H1 (cell line): ENCODE data around the gene SNRNP200. TPM values are rescaled to one million over a fixed set of nuclear protein-coding genes. Genes with fewer than 3 reads are reported as not detected.

Source experiments
- CTCF ChIA-PET: fragments of 300-600 bp; sonication (Branson Sonifier 250); formaldehyde crosslinking; loops from one replicate; lab custom pipeline; 2021; ENCODE audit not compliant: partially characterized antibody; lab: Charles Lee
- POLR2A ChIA-PET: fragments of 300-600 bp; sonication (Branson Sonifier 250); formaldehyde crosslinking; loops from one replicate; lab custom pipeline; 2021; ENCODE audit warnings: inconsistent platforms; ENCODE audit not compliant: partially characterized antibody; lab: Charles Lee
- DNase-seq, 2 experiments: peaks; one replicate each; pipeline versions ENCODE4 v3.0.0 to v3.0.0-alpha.2; 2010 to 2022; ENCODE audit warnings: low spot score in 2 of 2, low read depth in 1 of 2, mixed read lengths in 1 of 2
- FAIRE-seq: peaks from 2 replicates; lab custom pipeline; 2011; peaks lifted over from hg19 to GRCh38; lab: Jason Lieb, UNC
- H2AFZ ChIP-seq: 2 replicates; pipeline ENCODE4 v1.8.1; 2012; ENCODE audit warnings: low read length, inconsistent platforms
- H2AK5ac ChIP-seq: 2 replicates; pipeline ENCODE4 v1.6.1; 2013; ENCODE audit warnings: low read depth, low read length
- H2BK120ac ChIP-seq: replicated peaks from 2 replicates; pipeline ENCODE3; 2013; ENCODE audit warnings: low read depth, low read length, inconsistent platforms
- H2BK12ac ChIP-seq: 2 replicates; pipeline ENCODE4 v1.6.1; 2013; ENCODE audit warnings: low read depth, low read length
- H2BK15ac ChIP-seq: 2 replicates; pipeline ENCODE4 v1.6.1; 2013; ENCODE audit warnings: low read length
- H2BK20ac ChIP-seq: 2 replicates; pipeline ENCODE4 v1.6.1; 2013; ENCODE audit warnings: low read length
- H2BK5ac ChIP-seq: 2 replicates; pipeline ENCODE4 v1.6.1; 2013; ENCODE audit warnings: low read depth, low read length
- H3K14ac ChIP-seq: 2 replicates; pipeline ENCODE4 v1.6.1; 2013; ENCODE audit warnings: inconsistent platforms; ENCODE audit not compliant: insufficient read length
- H3K18ac ChIP-seq: 2 replicates; pipeline ENCODE4 v1.6.1; 2013; ENCODE audit warnings: low read length; ENCODE audit errors: extremely low read depth
- H3K23ac ChIP-seq: 2 replicates; pipeline ENCODE4 v1.6.1; 2013; ENCODE audit warnings: inconsistent platforms; ENCODE audit not compliant: insufficient read length
- H3K23me2 ChIP-seq: 2 replicates; pipeline ENCODE4 v1.6.1; 2013; ENCODE audit warnings: low read depth, low read length
- H3K27ac ChIP-seq: 2 replicates; pipeline ENCODE4 v1.6.1; 2011; ENCODE audit warnings: low read depth, low read length, inconsistent platforms
- H3K27me3 ChIP-seq, 4 experiments: replicated peaks in 1 of 4; 1 replicate in 1 of 4; 2 replicates in 3 of 4; pipeline versions ENCODE4 v1.6.1 to v1.8.1; 2011 to 2013; ENCODE audit warnings: low read length in 3 of 4, mild to moderate bottlenecking in 3 of 4, inconsistent platforms in 2 of 4, mixed read lengths in 2 of 4, moderate library complexity in 1 of 4; ENCODE audit not compliant: control insufficient read depth in 3 of 4, insufficient read depth in 3 of 4; ENCODE audit errors: extremely low read depth in 1 of 4
- H3K36me3 ChIP-seq, 4 experiments: 2 replicates each; pipeline versions ENCODE4 v1.6.1 to v1.8.1; 2011 to 2013; ENCODE audit warnings: mild to moderate bottlenecking in 4 of 4, low read length in 3 of 4, moderate library complexity in 2 of 4, control low read depth in 1 of 4, inconsistent platforms in 1 of 4; ENCODE audit not compliant: insufficient read depth in 4 of 4, control insufficient read depth in 2 of 4
- H3K4ac ChIP-seq: replicated peaks from 2 replicates; pipeline ENCODE3; 2013; ENCODE audit warnings: low read length, low read depth, mixed read lengths, inconsistent platforms; ENCODE audit not compliant: insufficient read length
- H3K4me1 ChIP-seq, 4 experiments: replicated peaks in 1 of 4; 1 replicate in 1 of 4; 2 replicates in 3 of 4; pipeline versions ENCODE4 v1.6.1 to v1.8.1; 2011 to 2013; ENCODE audit warnings: low read length in 3 of 4, inconsistent platforms in 2 of 4, mixed read lengths in 1 of 4; ENCODE audit not compliant: insufficient read depth in 4 of 4, control insufficient read depth in 3 of 4
- H3K4me2 ChIP-seq, 2 experiments: 2 replicates each; pipeline versions ENCODE4 v1.6.1 to v1.8.1; 2011 to 2013; ENCODE audit warnings: low read depth in 2 of 2, low read length in 2 of 2, control low read depth in 1 of 2, inconsistent platforms in 1 of 2, mild to moderate bottlenecking in 1 of 2; ENCODE audit not compliant: insufficient read depth in 1 of 2
- H3K4me3 ChIP-seq, 4 experiments: fragments of 200-600, 300-600 bp in 1 of 4; sonication (generic), shearing (Covaris generic), sonication (Bioruptor Twin) in 1 of 4; 2 replicates each; pipeline versions ENCODE4 v1.5.1 to v1.8.1; 2011 to 2016; ENCODE audit warnings: low read length in 4 of 4, low read depth in 3 of 4, control low read depth in 2 of 4, inconsistent platforms in 2 of 4, mild to moderate bottlenecking in 2 of 4, mixed read lengths in 1 of 4, moderate library complexity in 1 of 4; ENCODE audit not compliant: insufficient read depth in 2 of 4; ENCODE audit errors: extremely low read depth in 1 of 4
- H3K56ac ChIP-seq: replicated peaks from 2 replicates; pipeline ENCODE3; 2013; ENCODE audit warnings: low read depth, mild to moderate bottlenecking, mixed read lengths, low read length, inconsistent platforms; ENCODE audit not compliant: insufficient read length
- H3K79me1 ChIP-seq: 2 replicates; pipeline ENCODE4 v1.6.1; 2013; ENCODE audit warnings: low read depth, low read length, control low read depth
- H3K79me2 ChIP-seq, 2 experiments: 2 replicates each; pipeline versions ENCODE4 v1.6.1 to v1.8.1; 2012 to 2013; ENCODE audit warnings: low read length in 2 of 2, mild to moderate bottlenecking in 2 of 2, inconsistent platforms in 1 of 2; ENCODE audit not compliant: insufficient read depth in 2 of 2, control insufficient read depth in 1 of 2
- H3K9ac ChIP-seq, 4 experiments: replicated peaks in 1 of 4; 1 replicate in 1 of 4; 2 replicates in 3 of 4; pipeline versions ENCODE4 v1.6.1 to v1.8.1; 2011 to 2013; ENCODE audit warnings: low read depth in 3 of 4, low read length in 3 of 4, control low read depth in 2 of 4, mild to moderate bottlenecking in 2 of 4, moderate library complexity in 2 of 4, inconsistent platforms in 1 of 4; ENCODE audit errors: extremely low read depth in 1 of 4
- H3K9me3 ChIP-seq, 2 experiments: 2 replicates each; pipeline versions ENCODE4 v1.6.1 to v1.8.1; 2012 to 2013; ENCODE audit warnings: mild to moderate bottlenecking in 2 of 2, moderate library complexity in 2 of 2, control low read depth in 1 of 2, inconsistent platforms in 1 of 2, low read depth in 1 of 2, low read length in 1 of 2, mixed read lengths in 1 of 2; ENCODE audit not compliant: insufficient read depth in 2 of 2
- H4K20me1 ChIP-seq, 2 experiments: replicated peaks in 1 of 2; 2 replicates each; pipeline versions ENCODE3 to v1.8.1; 2011 to 2013; ENCODE audit warnings: inconsistent platforms in 2 of 2, low read length in 2 of 2, mild to moderate bottlenecking in 1 of 2; ENCODE audit not compliant: insufficient read depth in 2 of 2, control insufficient read depth in 1 of 2
- H4K5ac ChIP-seq: 2 replicates; pipeline ENCODE4 v1.6.1; 2013; ENCODE audit warnings: low read length, low read depth, mixed read lengths, inconsistent platforms; ENCODE audit not compliant: insufficient read length
- H4K8ac ChIP-seq: 2 replicates; pipeline ENCODE4 v1.8.0; 2013; ENCODE audit warnings: mild to moderate bottlenecking, moderate library complexity, low read length, inconsistent platforms; ENCODE audit not compliant: insufficient read depth; ENCODE audit errors: extremely low read depth
- H4K91ac ChIP-seq: replicated peaks from 2 replicates; pipeline ENCODE3; 2013; ENCODE audit warnings: low read length, mixed read lengths, inconsistent platforms; ENCODE audit not compliant: insufficient read length
- ATF2 ChIP-seq: IDR thresholded peaks from 2 replicates; pipeline ENCODE4 v1.6.1; 2012; ENCODE audit warnings: low read length, inconsistent platforms
- BCL11A ChIP-seq, 2 experiments: IDR thresholded peaks; one replicate each; pipeline ENCODE4 v1.6.1; 2011; ENCODE audit warnings: low read depth in 2 of 2, low read length in 2 of 2, mild to moderate bottlenecking in 2 of 2
- CBX8 ChIP-seq: fragments of 300-800, 300-1000 bp; sonication (generic); IDR thresholded peaks from 2 replicates; pipeline ENCODE4 v1.7.1; 2016; ENCODE audit warnings: low read depth, low read length, borderline replicate concordance
- CREB1 ChIP-seq: IDR thresholded peaks from 2 replicates; pipeline ENCODE4 v1.6.1; 2012; ENCODE audit warnings: inconsistent platforms
- HDAC6 ChIP-seq: IDR thresholded peaks from one replicate; pipeline ENCODE4 v1.7.1; 2012; ENCODE audit warnings: low read depth, mild to moderate bottlenecking, inconsistent platforms, low read length, moderate library complexity
- KDM1A ChIP-seq: fragments of 200-600, 300-600 bp; sonication (generic); IDR thresholded peaks from 2 replicates; pipeline ENCODE4 v1.7.1; 2016; ENCODE audit warnings: mild to moderate bottlenecking, low read length, borderline replicate concordance
- KDM5A ChIP-seq: fragments of 200-600 bp; IDR thresholded peaks from 2 replicates; pipeline ENCODE4 v1.7.1; 2012; ENCODE audit warnings: mild to moderate bottlenecking, low read length, inconsistent platforms, mixed read lengths
- MAX ChIP-seq: IDR thresholded peaks from 2 replicates; pipeline ENCODE4 v1.6.1; 2012; ENCODE audit warnings: inconsistent platforms
- RBBP5 ChIP-seq: IDR thresholded peaks from 2 replicates; pipeline ENCODE4 v1.7.1; 2012; ENCODE audit warnings: low read depth, mild to moderate bottlenecking, inconsistent platforms, low read length, moderate library complexity, borderline replicate concordance
- SIX5 ChIP-seq: IDR thresholded peaks from 2 replicates; pipeline ENCODE4 v1.6.1; 2011; ENCODE audit warnings: mild to moderate bottlenecking, low read depth, low read length
- SP1 ChIP-seq: IDR thresholded peaks from 2 replicates; pipeline ENCODE4 v1.6.1; 2011; ENCODE audit warnings: low read depth, low read length
- YY1 ChIP-seq: IDR thresholded peaks from 2 replicates; pipeline ENCODE4 v1.6.1; 2011; ENCODE audit warnings: low read depth, mild to moderate bottlenecking, low read length
- WGBS, 2 experiments: shearing (Covaris generic) in 1 of 2; methylation state at CpG; one replicate each; pipeline versions ENCODE4 v1.1.6 to v1.1.7; 2013 to 2015; ENCODE audit warnings: low lambda C conversion rate in 2 of 2, mixed read lengths in 2 of 2, inconsistent platforms in 1 of 2, low coverage in 1 of 2, missing lambda C conversion rate in 1 of 2; ENCODE audit not compliant: insufficient replicate concordance in 2 of 2, insufficient coverage in 1 of 2, insufficient read length in 1 of 2; ENCODE audit errors: extremely low coverage in 1 of 2, missing lambda C conversion rate in 1 of 2; 5-methylcytosine and 5-hydroxymethylcytosine counted together
- polyA plus RNA-seq, 7 experiments: library from polyadenylated mRNA; depleted of rRNA in 3 of 7; stranded (reverse) in 5 of 7; unstranded in 2 of 7; fragments of >200 nt in 5 of 7; fragments of 200-250 nt in 2 of 7; gene quantifications; 1 replicate in 5 of 7; 2 replicates in 1 of 7; 4 replicates in 1 of 7; pipeline versions ENCODE4 v1.2.1 to v1.2.3, GENCODE V29; 2011 to 2013; ENCODE audit warnings: missing spikeins in 2 of 7, mixed read lengths in 2 of 7
- total RNA-seq: library from RNA; stranded (reverse); fragmentation: NEBNext Ultra II Directional; extraction: Animal tissue kit (Norgen Biotek cat#: 25700); gene quantifications from 2 replicates; pipeline ENCODE4 v1.2.1, GENCODE V29; 2021

The SNRNP200 gene
- total and polyA plus RNA-seq, 2 of the 8 experiments (the other 6 are each of a cell fraction or from before 2014, with no cell fraction given): 190 to 289 TPM

DNA sequence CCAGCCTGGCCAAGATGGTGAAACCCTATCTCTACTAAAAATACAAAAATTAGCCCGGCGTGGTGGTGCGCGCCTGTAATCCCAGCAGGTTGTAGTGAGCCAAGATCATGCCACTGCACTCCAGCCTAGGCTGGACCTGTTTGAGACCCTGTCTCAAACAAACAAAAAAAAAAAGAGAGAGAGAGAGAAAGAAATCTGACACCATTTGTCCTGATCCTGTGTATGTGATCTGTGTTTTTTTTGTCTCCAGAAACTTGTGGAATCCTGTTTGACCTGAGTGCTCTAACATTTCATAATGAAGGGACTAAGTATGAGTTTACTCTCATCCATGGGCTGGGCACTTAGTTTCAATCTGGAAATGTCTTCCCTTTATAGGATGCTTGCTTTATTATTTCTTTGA is 13.4 kb upstream of the SNRNP200 start:
- ChIA-PET POLR2A (interaction anchor here (0.9 to 3.5 kb wide), 2 partner anchors 14 to 27 kb away, joined by 3 to 28 read pairs; partner anchors contain the start of gene SNRNP200), CTCF (interaction anchor here (3.6 kb wide), 1 partner anchor 26 kb away, joined by 16 read pairs; no protein-coding TSS in a partner anchor)
- no peak for FAIRE-seq
- Histone ChIP-seq H2BK15ac (no peak overlapping the region), H2BK20ac (no peak overlapping the region), H3K9me3 (no peaks in the 10 kb centered on the region), H2AK5ac (no peak overlapping the region), H4K5ac (no peak overlapping the region), H3K36me3 (no peaks in the 10 kb centered on the region), H2BK120ac (no peak overlapping the region), H4K8ac (no peak overlapping the region; the same call in 1 of the 2 replicates), H3K4ac (no peak overlapping the region), H3K23ac (no peak overlapping the region), H2AFZ (no peak overlapping the region), H2BK12ac (no peak overlapping the region), H3K4me2 (no peak overlapping the region), H3K14ac (no peak overlapping the region), H3K56ac (no peak overlapping the region), H3K27me3 (peaks cover 3 to 37% (median 29%) of the 10 kb centered on the region in 4 experiments), H2BK5ac (no peak overlapping the region), H3K18ac (no peak overlapping the region), H3K9ac (no peak overlapping the region), H3K23me2 (peaks cover 12% of the 10 kb centered on the region; the same call in 1 of the 2 replicates), H3K4me1 (peaks cover 0 to 3% (median 0%) of the 10 kb centered on the region in 4 experiments; a peak in 1 of 7 replicates), H3K79me1 (no peaks in the 10 kb centered on the region), H3K4me3 (no peak overlapping the region), H3K79me2 (no peaks in the 10 kb centered on the region), H4K91ac (no peak overlapping the region), H3K27ac (no peak overlapping the region), H4K20me1 (no peaks in the 10 kb centered on the region)
- 90% methylated on average over 4 of the region's 4 CpGs; no CpG with 5 or more reads in 1 of the 2 experiments for WGBS, 2 experiments
- no peak for DNase-seq
- no peak for TF ChIP-seq SP1
- TF ChIP-seq RBBP5: no peak
- no peak for TF ChIP-seq ATF2
- no peak for TF ChIP-seq CBX8
- no peak for TF ChIP-seq SIX5
- no peak for TF ChIP-seq MAX
- no peak for TF ChIP-seq YY1
- TF ChIP-seq CREB1: no peak
- TF ChIP-seq HDAC6: no peak
- no peak for TF ChIP-seq KDM1A
- TF ChIP-seq BCL11A (IDR thresholded peaks at IDR 0.05; ENCODE audit: low read depth in 2 of 2, low read length in 2 of 2): no peak
- no peak for TF ChIP-seq KDM5A
